Activated CD4-positive, alpha-beta T cell treated with anti-CD3 and anti-CD28 coated beads for 36 hours (primary cell): ENCODE measurements around the gene INIP. TPM values are rescaled to one million over a fixed set of nuclear protein-coding genes. Genes with fewer than 3 reads are reported as not detected.
"Not testable (repeated sequence)": the region's sequence is repeated elsewhere in the genome, so short reads cannot be mapped to it uniquely, and the experiment has no call there.

Experiments
- ATAC-seq: fragments of 200-7000 bp; cut with Tn5 transposase; one replicate; pipeline ENCODE4 v1.10.0; 2021; ENCODE audit warnings: mild to moderate bottlenecking, moderate library complexity
- CTCF ChIA-PET: fragments of 350-600 bp; sonication (Branson Sonifier 250); formaldehyde crosslinking; loops from one replicate; lab custom pipeline; 2021; ENCODE audit warnings: antibody characterized with exemption; lab: Charles Lee
- POLR2A ChIA-PET: fragments of 350-600 bp; sonication (Branson Sonifier 250); formaldehyde crosslinking; loops from one replicate; lab custom pipeline; 2021; ENCODE audit warnings: antibody characterized with exemption, inconsistent platforms; lab: Charles Lee
- DNase-seq: peaks from one replicate; pipeline ENCODE4 v3.0.0-alpha.2; 2020
- H3K27ac Mint-ChIP-seq: one replicate; pipeline ENCODE4 v1.8.0; 2021; ENCODE audit warnings: mixed read lengths
- H3K27me3 Mint-ChIP-seq: one replicate; pipeline ENCODE4 v1.8.0; 2021; ENCODE audit warnings: mixed read lengths
- H3K36me3 Mint-ChIP-seq: one replicate; pipeline ENCODE4 v1.8.0; 2021; ENCODE audit warnings: low read depth, mixed read lengths
- H3K4me1 Mint-ChIP-seq: one replicate; pipeline ENCODE4 v1.8.0; 2021; ENCODE audit warnings: mixed read lengths
- H3K4me3 Mint-ChIP-seq: one replicate; pipeline ENCODE4 v1.8.0; 2021; ENCODE audit warnings: mild to moderate bottlenecking, moderate library complexity, mixed read lengths
- H3K9me3 Mint-ChIP-seq: one replicate; pipeline ENCODE4 v1.8.0; 2021; ENCODE audit warnings: low read depth, mixed read lengths
- intact Hi-C, 2 experiments: fragments of 100-400 bp; cut with DNase I in 1 of 2; cut with micrococcal nuclease in 1 of 2; formaldehyde crosslinking; loops; one replicate each; pipeline versions ENCODE4 v1.14.2 to v1.15.1; 2022 to 2024; cut with DNase I, micrococcal nuclease
- total RNA-seq, 2 experiments: library from RNA; stranded (reverse); gene quantifications; one replicate each; pipeline ENCODE4 v1.2.3, GENCODE V29; 2021

The INIP gene
- total RNA-seq, 2 experiments from 2014 or later = 37.3 to 37.7 TPM

GRCh38 chr9:112705768-112706427, 12.0 kb downstream of the INIP start:
- Mint-ChIP-seq H3K36me3 (peaks cover 23% of the 10 kb centered on the region), H3K27ac (no peak overlapping the region), H3K9me3 (no peaks in the 10 kb centered on the region), H3K4me3 (no peak overlapping the region), H3K27me3 (no peaks in the 10 kb centered on the region), H3K4me1 (peaks cover 28% of the 10 kb centered on the region)
- ATAC-seq = no peak
- ChIA-PET CTCF (interaction anchor here (0.6 to 1.1 kb wide), 2 partner anchors 9 to 32 kb away, joined by 3 to 6 read pairs; no protein-coding TSS in a partner anchor), POLR2A (no interaction called here)
- intact Hi-C loops = no loop called here
- no peak for DNase-seq

GRCh38 chr9:112703304-112703703, 14.6 kb downstream of the INIP start:
- peaks cover 27% of the 10 kb centered on the region for H3K4me1 Mint-ChIP-seq
- DNase-seq = no peak
- H3K36me3 Mint-ChIP-seq = peaks cover 26% of the 10 kb centered on the region
- H3K27me3 Mint-ChIP-seq = no peaks in the 10 kb centered on the region
- ChIA-PET POLR2A (no interaction called here), CTCF (interaction anchor here (0.6 kb wide), 1 partner anchor 90 kb away, joined by 5 read pairs; no protein-coding TSS in a partner anchor)
- H3K27ac Mint-ChIP-seq = no peak overlapping the region
- ATAC-seq = no peak
- intact Hi-C loops = no loop called here
- H3K4me3 Mint-ChIP-seq = no peak overlapping the region
- H3K9me3 Mint-ChIP-seq = no peaks in the 10 kb centered on the region

- CTCF ChIA-PET = interaction anchor here (0.6 kb wide), 1 partner anchor 12 kb away, joined by 3 read pairs; no protein-coding TSS in a partner anchor
- H3K27me3 Mint-ChIP-seq = no peaks in the 10 kb centered on the region
- intact Hi-C loops = no loop called here
These were observed 17.8 kb downstream of the INIP start for GRCh38 chr9:112700085-112700484.

GRCh38 chr9:112699230-112699629, 18.7 kb downstream of the INIP start:
- DNase-seq (peak; percentile 23), ATAC-seq (peak; percentile 23)
- no peak overlapping the region for H3K27ac Mint-ChIP-seq
- ChIA-PET POLR2A (no interaction called here), CTCF (no interaction called here)
- no peak overlapping the region for H3K4me3 Mint-ChIP-seq
- no peaks in the 10 kb centered on the region for H3K27me3 Mint-ChIP-seq
- intact Hi-C loops = no loop called here
- peaks cover 23% of the 10 kb centered on the region for H3K4me1 Mint-ChIP-seq
- peaks cover 16% of the 10 kb centered on the region for H3K36me3 Mint-ChIP-seq
- H3K9me3 Mint-ChIP-seq = no peaks in the 10 kb centered on the region

More at GRCh38 chr9:112700085-112700484, 17.8 kb downstream of the INIP start:
- no peaks in the 10 kb centered on the region for H3K9me3 Mint-ChIP-seq
- POLR2A ChIA-PET = no interaction called here
- H3K4me3 Mint-ChIP-seq = no peak overlapping the region
- ATAC-seq (peak; percentile 39), DNase-seq (no peak)
- peaks cover 19% of the 10 kb centered on the region for H3K36me3 Mint-ChIP-seq
- H3K4me1 Mint-ChIP-seq = peaks cover 23% of the 10 kb centered on the region
- H3K27ac Mint-ChIP-seq = no peak overlapping the region

GRCh38 chr9:112696461-112696860, 21.5 kb downstream of the INIP start:
- H3K4me1 Mint-ChIP-seq = peaks cover 23% of the 10 kb centered on the region
- H3K9me3 Mint-ChIP-seq = no peaks in the 10 kb centered on the region
- peaks cover 29% of the 10 kb centered on the region for H3K36me3 Mint-ChIP-seq
- ATAC-seq (peak; percentile 70), DNase-seq (peak; percentile 28)
- no peak overlapping the region for H3K27ac Mint-ChIP-seq
- ChIA-PET POLR2A (no interaction called here), CTCF (interaction anchor here (0.5 to 1.7 kb wide), 6 partner anchors 9 to 599 kb away, joined by 3 to 11 read pairs (median 4); partner anchors contain the start of gene KIAA1958)
- no peaks in the 10 kb centered on the region for H3K27me3 Mint-ChIP-seq
- intact Hi-C loops = no loop called here
- H3K4me3 Mint-ChIP-seq = no peak overlapping the region

GRCh38 chr9:112694706-112695555, 23.0 kb downstream of the INIP start:
- Mint-ChIP-seq H3K36me3 (peaks cover 28% of the 10 kb centered on the region), H3K27me3 (no peaks in the 10 kb centered on the region), H3K4me3 (no peak overlapping the region), H3K4me1 (peaks cover 16% of the 10 kb centered on the region), H3K27ac (no peak overlapping the region), H3K9me3 (no peaks in the 10 kb centered on the region)
- DNase-seq = no peak
- no peak for ATAC-seq
- CTCF ChIA-PET = interaction anchor here (0.5 to 1.7 kb wide), 2 partner anchors 98 to 251 kb away, joined by 4 to 11 read pairs; no protein-coding TSS in a partner anchor
- POLR2A ChIA-PET = no interaction called here
- intact Hi-C loops = no loop called here

- Mint-ChIP-seq H3K9me3 (no peaks in the 10 kb centered on the region), H3K4me1 (no peaks in the 10 kb centered on the region), H3K36me3 (peaks cover 47% of the 10 kb centered on the region), H3K27me3 (no peaks in the 10 kb centered on the region), H3K4me3 (no peak overlapping the region), H3K27ac (no peak overlapping the region)
- intact Hi-C loops = loop anchor here in 1 of 2 experiments (10.0 kb wide), 1 partner anchor 224 kb away; no protein-coding TSS in a partner anchor
- ChIA-PET CTCF (no interaction called here), POLR2A (interaction anchor here (0.6 kb wide), 1 partner anchor 579 kb away, joined by 3 read pairs; no protein-coding TSS in a partner anchor)
- ATAC-seq = no peak
- no peak for DNase-seq
These were observed 28.7 kb downstream of the INIP start for GRCh38 chr9:112689161-112689740.

- Mint-ChIP-seq H3K27me3 (peaks cover 2% of the 10 kb centered on the region), H3K27ac (no peak overlapping the region), H3K4me3 (no peak overlapping the region), H3K36me3 (peaks cover 17% of the 10 kb centered on the region), H3K4me1 (peaks cover 9% of the 10 kb centered on the region), H3K9me3 (peaks cover 14% of the 10 kb centered on the region)
- DNase-seq = no peak
- ChIA-PET POLR2A (no interaction called here), CTCF (interaction anchor here (0.6 kb wide), 1 partner anchor 29 kb away, joined by 3 read pairs; no protein-coding TSS in a partner anchor)
- no peak for ATAC-seq
- intact Hi-C loops = loop anchor here in 1 of 2 experiments (10.0 kb wide), 1 partner anchor 216 kb away; no protein-coding TSS in a partner anchor
These were observed 37.0 kb downstream of the INIP start for GRCh38 chr9:112680731-112681402.

- no peak for DNase-seq
- Mint-ChIP-seq H3K4me3 (no peak overlapping the region), H3K9me3 (peaks cover 12% of the 10 kb centered on the region), H3K27me3 (peaks cover 2% of the 10 kb centered on the region), H3K27ac (no peak overlapping the region), H3K36me3 (peaks cover 3% of the 10 kb centered on the region), H3K4me1 (peaks cover 2% of the 10 kb centered on the region)
- intact Hi-C loops = no loop called here
- ChIA-PET CTCF (no interaction called here), POLR2A (interaction anchor here (0.6 kb wide), 1 partner anchor 13 kb away, joined by 3 read pairs; no protein-coding TSS in a partner anchor)
- no peak for ATAC-seq
These were observed 40.9 kb downstream of the INIP start for GRCh38 chr9:112677040-112677439.

GRCh38 chr9:112673221-112673620, 44.7 kb downstream of the INIP start:
- H3K4me1 Mint-ChIP-seq, H3K36me3 Mint-ChIP-seq, POLR2A ChIA-PET, intact Hi-C loops, H3K27ac Mint-ChIP-seq, ATAC-seq, H3K9me3 Mint-ChIP-seq, H3K27me3 Mint-ChIP-seq, H3K4me3 Mint-ChIP-seq, DNase-seq: not testable (repeated sequence)
- CTCF ChIA-PET = interaction anchor here (1.5 kb wide), 1 partner anchor 10 kb away, joined by 7 read pairs; no protein-coding TSS in a partner anchor
